Lung (tissue), 12 donors: ENCODE measurements around the gene PARP16. TPM values are rescaled to one million over a fixed set of nuclear protein-coding genes. Genes with fewer than 3 reads are reported as not detected.

Experiments used
- ATAC-seq: fragments of 200-7000 bp; cut with Tn5 transposase; one replicate; pipeline ENCODE4 v1.9.1; 2020; ENCODE audit warnings: moderate number of reproducible peaks; ENCODE audit not compliant: insufficient read depth, low FRiP score
- DNase-seq, 3 donors: peaks; one replicate each; pipeline ENCODE4 v3.0.0-alpha.2; 2013 to 2017
- H3K27ac ChIP-seq, 2 donors: one replicate each; pipeline ENCODE4 v1.5.1; 2013; ENCODE audit warnings: mild to moderate bottlenecking in 2 of 2, moderate library complexity in 2 of 2, control low read depth in 1 of 2, inconsistent platforms in 1 of 2, low read depth in 1 of 2, low read length in 1 of 2
- H3K27me3 ChIP-seq, 3 donors: one replicate each; pipeline ENCODE4 v1.5.1; 2013; ENCODE audit warnings: low read length in 2 of 3; ENCODE audit not compliant: control insufficient read depth in 3 of 3, insufficient read depth in 3 of 3
- H3K36me3 ChIP-seq, 4 donors: one replicate each; pipeline ENCODE4 v1.5.1; 2013; ENCODE audit warnings: low read length in 4 of 4, mild to moderate bottlenecking in 1 of 4, moderate library complexity in 1 of 4; ENCODE audit not compliant: control insufficient read depth in 4 of 4, insufficient read depth in 4 of 4
- H3K4me1 ChIP-seq, 5 donors: one replicate each; pipeline ENCODE4 v1.5.1; 2013; ENCODE audit warnings: low read length in 5 of 5, mild to moderate bottlenecking in 2 of 5, moderate library complexity in 1 of 5; ENCODE audit not compliant: control insufficient read depth in 5 of 5, insufficient read depth in 5 of 5
- H3K4me3 ChIP-seq: one replicate; pipeline ENCODE4 v1.5.1; 2013; ENCODE audit warnings: mild to moderate bottlenecking, control low read depth, moderate library complexity
- H3K9ac ChIP-seq, 2 donors: one replicate each; pipeline ENCODE4 v1.5.1; 2013; ENCODE audit warnings: low read length in 2 of 2, control low read depth in 1 of 2; ENCODE audit not compliant: insufficient read depth in 1 of 2
- H3K9me3 ChIP-seq, 4 donors: one replicate each; pipeline ENCODE4 v1.5.1; 2013; ENCODE audit warnings: low read length in 3 of 4, mild to moderate bottlenecking in 1 of 4, moderate library complexity in 1 of 4; ENCODE audit not compliant: control insufficient read depth in 4 of 4, insufficient read depth in 3 of 4
- WGBS, 2 donors: extraction: QIAGEN DNeasy Blood & Tissue Kit; methylation state at CpG; one replicate each; pipeline ENCODE4 v1.1.7; 2013; 5-methylcytosine and 5-hydroxymethylcytosine counted together
- polyA plus RNA-seq, 2 donors: library from polyadenylated mRNA; stranded (reverse); fragments of 200-250 nt; gene quantifications; one replicate each; pipeline ENCODE4 v1.2.1, GENCODE V29; 2013
- total RNA-seq, 2 donors: library from RNA; depleted of rRNA in 1 of 2; stranded (reverse); fragments of >200 nt in 1 of 2; gene quantifications; one replicate each; pipeline ENCODE4 v1.2.1, GENCODE V29; 2014 to 2021
- TF ChIP-seq, protein P1 (sequence below): IDR thresholded peaks from 2 replicates; pipeline ENCODE4 v1.5.1; 2012; ENCODE audit warnings: mild to moderate bottlenecking; ENCODE audit errors: control extremely low read depth, extremely low read depth
- donor health status: control.
- donor health status: control.
- donor health status: Bipolar disorder and iron deficiency.
- donor health status: healthy.
- donor health status: DM: yes; HTN: yes; CAD: no.

Gene PARP16
- total and polyA plus RNA-seq, 4 donors, result 4.6 to 7.7 (median 6.3) TPM

DNA sequence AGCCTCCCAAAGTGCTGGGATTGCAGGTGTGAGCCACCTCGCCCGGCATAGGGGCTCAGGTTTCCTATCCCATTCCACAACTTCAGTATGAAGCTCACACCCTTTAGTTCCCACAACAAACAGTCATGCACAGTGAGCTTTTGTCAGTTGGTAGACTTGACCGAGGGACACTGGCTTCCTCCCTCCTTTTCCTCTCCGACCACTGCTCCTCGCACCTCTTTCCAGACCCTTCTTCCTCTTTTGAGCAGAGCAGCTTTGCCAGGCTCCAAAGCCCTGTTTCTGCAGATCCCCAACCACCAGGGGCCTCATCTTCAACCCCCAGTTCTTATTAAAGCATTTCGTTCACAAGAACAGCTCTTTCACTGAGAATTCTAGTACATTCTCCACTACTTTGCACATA is 62.7 kb downstream of the PARP16 start:
- no peaks in the 10 kb centered on the region for H3K27me3 ChIP-seq
- H3K4me3 ChIP-seq, result no peak overlapping the region
- WGBS, 2 donors, result 51 to 77% methylated on average over 6 of the region's 6 CpGs
- H3K27ac ChIP-seq, result no peak overlapping the region
- peaks cover 0 to 2% (median 0%) of the 10 kb centered on the region in 5 donors for H3K4me1 ChIP-seq
- peaks cover 0 to 1% (median 0%) of the 10 kb centered on the region in 4 donors for H3K9me3 ChIP-seq
- DNase-seq (no peak), ATAC-seq (no peak)
- H3K9ac ChIP-seq, result no peak overlapping the region
- TF ChIP-seq, protein P1, sequence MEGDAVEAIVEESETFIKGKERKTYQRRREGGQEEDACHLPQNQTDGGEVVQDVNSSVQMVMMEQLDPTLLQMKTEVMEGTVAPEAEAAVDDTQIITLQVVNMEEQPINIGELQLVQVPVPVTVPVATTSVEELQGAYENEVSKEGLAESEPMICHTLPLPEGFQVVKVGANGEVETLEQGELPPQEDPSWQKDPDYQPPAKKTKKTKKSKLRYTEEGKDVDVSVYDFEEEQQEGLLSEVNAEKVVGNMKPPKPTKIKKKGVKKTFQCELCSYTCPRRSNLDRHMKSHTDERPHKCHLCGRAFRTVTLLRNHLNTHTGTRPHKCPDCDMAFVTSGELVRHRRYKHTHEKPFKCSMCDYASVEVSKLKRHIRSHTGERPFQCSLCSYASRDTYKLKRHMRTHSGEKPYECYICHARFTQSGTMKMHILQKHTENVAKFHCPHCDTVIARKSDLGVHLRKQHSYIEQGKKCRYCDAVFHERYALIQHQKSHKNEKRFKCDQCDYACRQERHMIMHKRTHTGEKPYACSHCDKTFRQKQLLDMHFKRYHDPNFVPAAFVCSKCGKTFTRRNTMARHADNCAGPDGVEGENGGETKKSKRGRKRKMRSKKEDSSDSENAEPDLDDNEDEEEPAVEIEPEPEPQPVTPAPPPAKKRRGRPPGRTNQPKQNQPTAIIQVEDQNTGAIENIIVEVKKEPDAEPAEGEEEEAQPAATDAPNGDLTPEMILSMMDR, result no peak
- no peaks in the 10 kb centered on the region for H3K36me3 ChIP-seq

GRCh38 chr15:65222891-65223290 is 63.8 kb downstream of the PARP16 start:
- H3K36me3 ChIP-seq, result no peaks in the 10 kb centered on the region
- H3K4me3 ChIP-seq, result no peak overlapping the region
- H3K27ac ChIP-seq, result no peak overlapping the region
- DNase-seq (no peak), ATAC-seq (no peak)
- peaks cover 0 to 1% (median 0%) of the 10 kb centered on the region in 4 donors for H3K9me3 ChIP-seq
- no peaks in the 10 kb centered on the region for H3K27me3 ChIP-seq
- no peak overlapping the region for H3K9ac ChIP-seq
- no peaks in the 10 kb centered on the region for H3K4me1 ChIP-seq
- 93 to 96% methylated on average over 4 of the region's 4 CpGs for WGBS, 2 donors
- TF ChIP-seq, protein P1, result no peak

GRCh38 chr15:65221697-65222096 is 65.0 kb downstream of the PARP16 start:
- peaks cover 0 to 1% (median 0%) of the 10 kb centered on the region in 4 donors for H3K9me3 ChIP-seq
- no peaks in the 10 kb centered on the region for H3K4me1 ChIP-seq
- no peak overlapping the region for H3K9ac ChIP-seq
- DNase-seq (no peak), ATAC-seq (no peak)
- WGBS, 2 donors, result 93 to 95% methylated on average over 2 of the region's 2 CpGs
- no peaks in the 10 kb centered on the region for H3K27me3 ChIP-seq
- no peak overlapping the region for H3K27ac ChIP-seq
- no peak overlapping the region for H3K4me3 ChIP-seq
- TF ChIP-seq, protein P1, result no peak
- H3K36me3 ChIP-seq, result no peaks in the 10 kb centered on the region

DNA sequence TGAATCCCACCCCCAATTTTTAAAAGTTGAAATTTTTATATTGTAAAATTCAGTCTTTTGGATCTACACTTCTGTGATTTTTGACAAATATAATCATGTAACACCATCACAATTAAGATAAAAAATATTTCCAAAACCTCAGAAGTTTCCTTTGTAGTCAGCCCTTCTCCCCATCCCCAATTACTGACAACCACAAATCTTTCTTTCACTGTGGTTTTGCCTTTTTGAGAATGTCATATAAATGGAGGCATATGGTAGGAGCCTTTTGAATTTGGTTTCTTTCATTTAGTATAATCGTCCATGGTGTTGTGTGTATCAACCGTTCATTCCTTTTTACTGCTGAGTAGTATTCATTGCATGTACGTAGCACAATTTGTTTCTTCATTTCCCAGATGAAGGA is 67.5 kb downstream of the PARP16 start:
- no peak overlapping the region for H3K4me3 ChIP-seq
- H3K4me1 ChIP-seq, result no peaks in the 10 kb centered on the region
- DNase-seq (no peak), ATAC-seq (no peak)
- TF ChIP-seq, protein P1, result no peak
- H3K9ac ChIP-seq, result no peak overlapping the region
- peaks cover 0 to 1% (median 0%) of the 10 kb centered on the region in 4 donors for H3K9me3 ChIP-seq
- H3K27me3 ChIP-seq, result no peaks in the 10 kb centered on the region
- no peak overlapping the region for H3K27ac ChIP-seq
- whole genome bisulfite sequencing, 2 donors, result 93 to 97% methylated on average over 3 of the region's 3 CpGs
- H3K36me3 ChIP-seq, result no peaks in the 10 kb centered on the region
